Breast epithelium (tissue), 4 donors: ENCODE measurements around the gene ZBTB34. TPM values are rescaled to one million over a fixed set of nuclear protein-coding genes. Genes with fewer than 3 reads are reported as not detected.
"Not testable (repeated sequence)": the region's sequence is repeated elsewhere in the genome, so short reads cannot be mapped to it uniquely, and the experiment has no call there.

Experiments
- DNase-seq, 2 donors: peaks; one replicate each; pipeline ENCODE4 v3.0.0-alpha.2; 2019; ENCODE audit warnings: low spot score in 2 of 2
- H3K27ac ChIP-seq, 2 donors: fragments of 200-600 bp; sonication (generic) in 1 of 2; one replicate each; pipeline ENCODE4 v1.5.1; 2016 to 2019; ENCODE audit warnings: mild to moderate bottlenecking in 1 of 2
- H3K27me3 ChIP-seq, 2 donors: fragments of 200-600 bp; sonication (generic) in 1 of 2; one replicate each; pipeline versions ENCODE4 v1.5.1 to v1.6.0; 2017 to 2019; ENCODE audit warnings: control low read depth in 1 of 2, mild to moderate bottlenecking in 1 of 2
- H3K36me3 ChIP-seq: fragments of 200-600 bp; one replicate; pipeline ENCODE4 v1.5.1; 2019
- H3K4me1 ChIP-seq, 2 donors: fragments of 200-600 bp; sonication (generic); one replicate each; pipeline ENCODE4 v1.5.1; 2016 to 2019; ENCODE audit warnings: control low read depth in 1 of 2
- H3K4me3 ChIP-seq, 3 donors: fragments of 200-600 bp; sonication (generic); 1 replicate in 2 of 3; 2 replicates in 1 of 3; pipeline ENCODE4 v1.5.1; 2016 to 2019; ENCODE audit warnings: mild to moderate bottlenecking in 3 of 3, moderate library complexity in 2 of 3
- H3K9me3 ChIP-seq, 2 donors: fragments of 200-600 bp; sonication (generic) in 1 of 2; one replicate each; pipeline ENCODE4 v1.5.1; 2016 to 2019; ENCODE audit warnings: control low read depth in 1 of 2
- POLR2A ChIP-seq: fragments of 450-650 bp; IDR thresholded peaks from one replicate; pipeline ENCODE4 v1.6.1; 2016; ENCODE audit warnings: antibody characterized with exemption, mild to moderate bottlenecking, moderate library complexity
- POLR2AphosphoS5 ChIP-seq, 3 donors: sonication (generic); formaldehyde crosslinking; IDR thresholded peaks; one replicate each; pipeline ENCODE4 v1.6.1; 2017; ENCODE audit warnings: antibody characterized with exemption in 3 of 3
- intact Hi-C: fragments of 100-400 bp; cut with DNase I; formaldehyde crosslinking; loops from one replicate; pipeline ENCODE4 v1.15.1; 2023; ENCODE audit warnings: low total_unique reads
- total RNA-seq, 3 donors: library from RNA; depleted of rRNA; stranded (reverse); fragments of >200 nt; gene quantifications; one replicate each; pipeline ENCODE4 v1.1.0, GENCODE V29; 2016
- TF ChIP-seq, protein P1 (sequence below), 3 donors: fragments of 450-650 bp; IDR thresholded peaks; one replicate each; pipeline ENCODE4 v1.5.1; 2016 to 2017; ENCODE audit warnings: antibody characterized with exemption in 3 of 3, mild to moderate bottlenecking in 3 of 3, moderate library complexity in 3 of 3

ZBTB34 gene
- total RNA-seq, 3 donors from 2014 or later, result 9.2 to 13.9 (median 12.2) TPM

DNA sequence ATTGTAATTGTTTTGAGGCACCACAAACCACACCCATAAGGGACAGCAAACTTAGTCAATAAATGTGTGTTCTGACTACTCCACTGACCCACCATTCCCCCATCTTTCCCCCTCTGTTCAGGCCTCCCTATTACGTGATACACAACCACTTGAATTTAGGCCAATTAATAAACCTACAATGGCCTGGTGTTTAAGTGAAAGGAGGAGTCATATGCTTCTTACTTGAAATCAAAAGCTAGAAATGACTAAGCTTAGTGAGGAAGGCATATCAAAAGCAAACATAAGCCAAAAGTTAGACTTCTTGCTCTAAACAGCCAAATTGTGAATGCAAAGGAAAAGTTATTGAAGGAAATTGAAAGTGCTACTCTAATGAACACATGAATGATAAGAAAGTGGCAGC is 41.0 kb upstream of the ZBTB34 start:
- Histone ChIP-seq H3K4me3 (no peak overlapping the region), H3K4me1 (no peaks in the 10 kb centered on the region), H3K36me3 (no peaks in the 10 kb centered on the region), H3K27me3 (no peaks in the 10 kb centered on the region), H3K9me3 (peaks cover 15 to 25% of the 10 kb centered on the region in 2 donors), H3K27ac (no peak overlapping the region)
- TF ChIP-seq POLR2AphosphoS5 (IDR thresholded peaks at IDR 0.05) (no peak), POLR2A (no peak)
- TF ChIP-seq, protein P1, sequence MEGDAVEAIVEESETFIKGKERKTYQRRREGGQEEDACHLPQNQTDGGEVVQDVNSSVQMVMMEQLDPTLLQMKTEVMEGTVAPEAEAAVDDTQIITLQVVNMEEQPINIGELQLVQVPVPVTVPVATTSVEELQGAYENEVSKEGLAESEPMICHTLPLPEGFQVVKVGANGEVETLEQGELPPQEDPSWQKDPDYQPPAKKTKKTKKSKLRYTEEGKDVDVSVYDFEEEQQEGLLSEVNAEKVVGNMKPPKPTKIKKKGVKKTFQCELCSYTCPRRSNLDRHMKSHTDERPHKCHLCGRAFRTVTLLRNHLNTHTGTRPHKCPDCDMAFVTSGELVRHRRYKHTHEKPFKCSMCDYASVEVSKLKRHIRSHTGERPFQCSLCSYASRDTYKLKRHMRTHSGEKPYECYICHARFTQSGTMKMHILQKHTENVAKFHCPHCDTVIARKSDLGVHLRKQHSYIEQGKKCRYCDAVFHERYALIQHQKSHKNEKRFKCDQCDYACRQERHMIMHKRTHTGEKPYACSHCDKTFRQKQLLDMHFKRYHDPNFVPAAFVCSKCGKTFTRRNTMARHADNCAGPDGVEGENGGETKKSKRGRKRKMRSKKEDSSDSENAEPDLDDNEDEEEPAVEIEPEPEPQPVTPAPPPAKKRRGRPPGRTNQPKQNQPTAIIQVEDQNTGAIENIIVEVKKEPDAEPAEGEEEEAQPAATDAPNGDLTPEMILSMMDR (IDR thresholded peaks at IDR 0.05), result no peak
- DNase-seq, result no peak
- intact Hi-C loops, result no loop called here

- no peaks in the 10 kb centered on the region for H3K27me3 ChIP-seq
- TF ChIP-seq, protein P1 (IDR thresholded peaks at IDR 0.05), result no peak
- no peaks in the 10 kb centered on the region for H3K4me1 ChIP-seq
- no peaks in the 10 kb centered on the region for H3K36me3 ChIP-seq
- H3K9me3 ChIP-seq, result peaks cover 11 to 21% of the 10 kb centered on the region in 2 donors
- intact Hi-C loops, result no loop called here
- no peak overlapping the region for H3K4me3 ChIP-seq
- H3K27ac ChIP-seq, result no peak overlapping the region
- DNase-seq, result no peak
Observed at GRCh38 chr9:126822278-126822677, 38.2 kb upstream of the ZBTB34 start.

- no peak for DNase-seq
- peaks cover 11 to 21% of the 10 kb centered on the region in 2 donors for H3K9me3 ChIP-seq
- H3K4me1 ChIP-seq, result no peaks in the 10 kb centered on the region
- H3K27ac ChIP-seq, result no peak overlapping the region
- no peak for TF ChIP-seq POLR2A
- TF ChIP-seq POLR2AphosphoS5 (IDR thresholded peaks at IDR 0.05), result no peak
- TF ChIP-seq, protein P1 (IDR thresholded peaks at IDR 0.05), result no peak
- H3K27me3 ChIP-seq, result no peaks in the 10 kb centered on the region
- H3K36me3 ChIP-seq, result no peaks in the 10 kb centered on the region
- intact Hi-C loops, result no loop called here
- H3K4me3 ChIP-seq, result no peak overlapping the region
Observed at GRCh38 chr9:126822873-126823272, 37.6 kb upstream of the ZBTB34 start.

- H3K27me3 ChIP-seq, H3K36me3 ChIP-seq, intact Hi-C loops, H3K9me3 ChIP-seq, H3K27ac ChIP-seq, DNase-seq, H3K4me3 ChIP-seq, H3K4me1 ChIP-seq: not testable (repeated sequence)
Observed at GRCh38 chr9:126824052-126824451, 36.4 kb upstream of the ZBTB34 start.

DNA sequence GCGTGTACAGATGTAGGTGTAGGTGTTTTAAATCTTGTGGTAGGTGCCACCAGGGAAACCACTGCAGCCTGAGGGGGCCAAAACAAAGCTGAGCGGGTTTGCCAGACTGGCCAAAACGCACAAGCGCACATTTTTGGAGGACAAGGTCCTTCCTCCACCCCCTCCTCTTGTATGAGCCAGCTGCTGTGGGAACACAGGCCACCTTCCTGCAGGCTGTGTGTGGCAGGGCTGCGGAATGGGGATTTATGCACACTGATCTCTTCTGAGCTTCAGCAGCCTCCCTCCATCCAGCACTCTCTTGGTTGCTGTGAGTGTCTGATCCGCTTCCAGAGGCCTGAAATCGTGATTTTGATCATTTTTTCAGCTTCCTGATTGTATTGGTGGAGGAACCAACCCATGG is 33.2 kb upstream of the ZBTB34 start:
- TF ChIP-seq POLR2A (no peak), POLR2AphosphoS5 (IDR thresholded peaks at IDR 0.05) (no peak)
- TF ChIP-seq, protein P1 (IDR thresholded peaks at IDR 0.05), result no peak
- no peak for DNase-seq
- intact Hi-C loops, result loop anchor here (5.0 kb wide), 1 partner anchor 595 kb away; no protein-coding TSS in a partner anchor

DNA sequence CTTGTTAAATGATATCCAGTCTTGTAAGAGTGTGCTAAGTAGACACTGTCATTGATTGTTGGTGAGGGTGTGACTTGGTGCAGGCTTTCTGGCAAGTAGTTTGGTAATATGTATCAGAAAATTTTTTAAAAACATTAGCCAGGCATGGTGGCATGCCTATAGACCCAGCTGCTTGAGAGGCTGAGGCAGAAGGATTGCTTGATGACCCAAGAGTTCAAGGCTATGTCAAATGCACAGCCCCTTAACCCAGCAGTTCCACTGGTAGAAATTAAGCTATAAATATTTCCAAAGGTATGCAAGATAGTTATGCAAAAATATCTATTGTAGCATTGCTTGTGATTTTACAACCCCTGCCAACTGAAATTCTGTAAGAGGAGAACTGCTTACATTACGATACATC is 31.4 kb upstream of the ZBTB34 start:
- intact Hi-C loops, result loop anchor here (5.0 kb wide), 1 partner anchor 597 kb away; no protein-coding TSS in a partner anchor
- no peak for TF ChIP-seq POLR2A
- TF ChIP-seq, protein P1 (IDR thresholded peaks at IDR 0.05), result no peak
- TF ChIP-seq POLR2AphosphoS5 (IDR thresholded peaks at IDR 0.05), result no peak
- Histone ChIP-seq H3K9me3 (no peaks in the 10 kb centered on the region), H3K4me3 (no peak overlapping the region), H3K27ac (no peak overlapping the region), H3K4me1 (no peaks in the 10 kb centered on the region), H3K36me3 (no peaks in the 10 kb centered on the region), H3K27me3 (no peaks in the 10 kb centered on the region)
- DNase-seq, result no peak

More for the DNA sequence above, 33.2 kb upstream of the ZBTB34 start:
- H3K27ac ChIP-seq, result no peak overlapping the region
- H3K27me3 ChIP-seq, result no peaks in the 10 kb centered on the region
- H3K9me3 ChIP-seq, result no peaks in the 10 kb centered on the region
- no peak overlapping the region for H3K4me3 ChIP-seq
- H3K4me1 ChIP-seq, result no peaks in the 10 kb centered on the region
- H3K36me3 ChIP-seq, result no peaks in the 10 kb centered on the region
